ENCODE data around the gene KAT14.
"Not testable (repeated sequence)": the region's sequence is repeated elsewhere in the genome, so short reads cannot be mapped to it uniquely, and the experiment has no call there.

KAT14 gene

GRCh38 chr20:18213002-18213401 is 75.3 kb downstream of the KAT14 start:
- no peak for DNase-seq (ENCODE audit: low read depth, low spot score)
- no peak overlapping the region for H3K4me3 ChIP-seq (ENCODE audit: low read depth, low read length)
- ChIA-PET POLR2A (no interaction called here), CTCF (no interaction called here)
- no peak for TF ChIP-seq CTCF (IDR thresholded peaks at IDR 0.05; ENCODE audit: insufficient read depth, low read length, missing control alignments)

- H3K4me3 ChIP-seq (ENCODE audit: low read depth, low read length): no peak overlapping the region
- DNase-seq (ENCODE audit: low read depth, low spot score): no peak
- ChIA-PET CTCF (no interaction called here), POLR2A (no interaction called here)
- TF ChIP-seq CTCF (IDR thresholded peaks at IDR 0.05; ENCODE audit: insufficient read depth, low read length, missing control alignments): no peak
These were observed 77.9 kb downstream of the KAT14 start for GRCh38 chr20:18215566-18215965.

GRCh38 chr20:18218280-18218679 is 80.6 kb downstream of the KAT14 start:
- no peak for DNase-seq (ENCODE audit: low read depth, low spot score)
- no peak for TF ChIP-seq CTCF (IDR thresholded peaks at IDR 0.05; ENCODE audit: insufficient read depth, low read length, missing control alignments)
- CTCF ChIA-PET: interaction anchor here (0.6 kb wide), 1 partner anchor 148 kb away, joined by 3 read pairs; no protein-coding TSS in a partner anchor
- H3K4me3 ChIP-seq (ENCODE audit: low read depth, low read length): no peak overlapping the region
- POLR2A ChIA-PET: no interaction called here

- CTCF ChIA-PET: no interaction called here
- no peak for TF ChIP-seq CTCF (IDR thresholded peaks at IDR 0.05; ENCODE audit: insufficient read depth, low read length, missing control alignments)
- no peak for DNase-seq (ENCODE audit: low read depth, low spot score)
- H3K4me3 ChIP-seq (ENCODE audit: low read depth, low read length): no peak overlapping the region
- POLR2A ChIA-PET: no interaction called here
These were observed 85.7 kb downstream of the KAT14 start for GRCh38 chr20:18223409-18223808.

GRCh38 chr20:18224968-18225568 is 87.4 kb downstream of the KAT14 start:
- CTCF ChIA-PET: no interaction called here
- POLR2A ChIA-PET: no interaction called here
- H3K4me3 ChIP-seq (ENCODE audit: low read depth, low read length): no peak overlapping the region; the same call in 1 of the 2 replicates
- no peak for TF ChIP-seq CTCF (IDR thresholded peaks at IDR 0.05; ENCODE audit: insufficient read depth, low read length, missing control alignments)
- DNase-seq (ENCODE audit: low read depth, low spot score): no peak

GRCh38 chr20:18225632-18226031 is 88.0 kb downstream of the KAT14 start:
- no peak overlapping the region for H3K4me3 ChIP-seq (ENCODE audit: low read depth, low read length)
- ChIA-PET POLR2A (no interaction called here), CTCF (interaction anchor here (0.9 kb wide), 1 partner anchor 51 kb away, joined by 4 read pairs; no protein-coding TSS in a partner anchor)
- TF ChIP-seq CTCF (IDR thresholded peaks at IDR 0.05; ENCODE audit: insufficient read depth, low read length, missing control alignments): no peak
- DNase-seq (ENCODE audit: low read depth, low spot score): no peak

- CTCF ChIA-PET: interaction anchor here (0.9 kb wide), 1 partner anchor 50 kb away, joined by 4 read pairs; no protein-coding TSS in a partner anchor
- DNase-seq (ENCODE audit: low read depth, low spot score); H3K4me3 ChIP-seq (ENCODE audit: low read depth, low read length); POLR2A ChIA-PET: not testable (repeated sequence)
These were observed 89.1 kb downstream of the KAT14 start for GRCh38 chr20:18226741-18227140.
